Inferior parietal cortex (tissue), 1 donor: ENCODE results near the gene PRKCA.

Experiments used
- DNase-seq: peaks from one replicate; pipeline ENCODE4 v3.0.0-alpha.2; 2016; ENCODE audit errors: extremely low spot score

The PRKCA gene

DNA sequence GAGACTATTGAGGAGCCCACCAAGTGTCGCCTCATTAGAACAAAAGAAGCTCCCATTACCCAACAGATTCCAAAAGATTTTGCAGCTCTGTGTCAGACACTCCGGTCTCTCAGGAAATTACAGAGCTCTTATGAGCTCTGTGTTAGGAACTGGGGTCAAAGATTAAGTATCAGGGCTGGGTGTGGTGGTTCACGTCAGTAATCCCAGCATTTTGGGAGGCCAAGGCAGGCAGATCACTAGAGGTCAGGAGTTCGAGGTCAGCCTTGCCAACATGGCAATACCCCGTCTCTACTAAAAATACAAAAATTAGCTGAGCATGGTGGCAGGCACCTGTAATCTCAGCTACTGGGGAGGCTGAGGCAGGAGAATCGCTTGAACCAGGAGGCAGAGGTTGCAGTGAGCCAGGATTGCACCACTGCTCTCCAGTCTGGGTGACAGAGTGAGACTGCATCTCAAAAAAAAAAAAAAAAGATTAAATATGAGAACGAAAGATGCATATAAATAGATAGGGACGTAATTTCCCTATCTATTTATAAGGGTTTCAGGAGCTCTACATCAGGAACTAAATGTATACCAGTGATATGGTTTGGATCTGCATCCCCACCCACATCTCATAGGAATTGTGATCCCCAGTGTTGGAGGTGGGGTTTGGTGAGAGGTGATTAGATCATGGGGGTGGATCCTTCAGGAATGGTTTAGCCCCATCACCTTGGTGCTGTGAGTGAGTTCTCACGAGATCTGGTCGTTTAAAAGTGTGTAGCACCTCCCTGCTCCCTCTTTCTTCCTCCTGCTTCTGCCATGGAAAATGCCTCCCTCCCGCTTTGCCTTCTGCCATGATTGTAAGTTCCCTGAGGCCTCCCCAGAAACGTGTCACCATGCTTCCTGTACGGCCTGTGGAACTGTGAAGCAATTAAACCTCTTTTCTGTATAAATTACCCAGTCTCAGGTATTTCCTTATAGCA lies 111.4 kb downstream of the PRKCA start:
- DNase-seq = no peak

DNA sequence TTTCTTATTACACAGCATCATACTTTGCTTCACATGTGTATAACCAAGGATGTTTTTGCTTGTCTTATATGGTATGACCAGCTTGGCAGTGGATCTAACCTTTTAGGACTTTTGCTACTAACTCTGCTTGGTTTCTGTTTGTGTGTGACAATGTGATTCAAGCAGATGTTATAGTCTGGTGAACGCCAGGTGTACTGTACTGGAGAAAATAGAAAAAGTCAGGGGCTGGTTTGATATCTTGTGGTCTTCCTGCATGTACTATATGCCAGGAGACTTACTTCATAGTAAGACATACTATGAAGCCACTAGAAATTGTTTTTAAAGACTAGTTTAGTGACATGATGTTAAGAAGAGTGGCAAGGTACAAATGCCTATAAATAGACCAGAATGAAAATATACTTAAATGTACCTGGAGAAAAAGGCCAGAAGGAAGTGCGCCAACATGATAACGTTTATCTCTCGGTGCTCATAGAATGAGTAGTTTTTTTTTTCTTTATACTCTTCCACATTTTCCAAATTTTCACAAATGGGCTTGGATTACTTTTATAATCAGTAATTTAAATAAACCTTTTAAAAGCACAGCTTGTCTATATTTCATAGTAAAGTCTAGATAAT lies 112.3 kb downstream of the PRKCA start:
- DNase-seq = no peak

- DNase-seq = no peak
Measured at GRCh38 chr17:66415366-66416206, 113.2 kb downstream of the PRKCA start.

DNA sequence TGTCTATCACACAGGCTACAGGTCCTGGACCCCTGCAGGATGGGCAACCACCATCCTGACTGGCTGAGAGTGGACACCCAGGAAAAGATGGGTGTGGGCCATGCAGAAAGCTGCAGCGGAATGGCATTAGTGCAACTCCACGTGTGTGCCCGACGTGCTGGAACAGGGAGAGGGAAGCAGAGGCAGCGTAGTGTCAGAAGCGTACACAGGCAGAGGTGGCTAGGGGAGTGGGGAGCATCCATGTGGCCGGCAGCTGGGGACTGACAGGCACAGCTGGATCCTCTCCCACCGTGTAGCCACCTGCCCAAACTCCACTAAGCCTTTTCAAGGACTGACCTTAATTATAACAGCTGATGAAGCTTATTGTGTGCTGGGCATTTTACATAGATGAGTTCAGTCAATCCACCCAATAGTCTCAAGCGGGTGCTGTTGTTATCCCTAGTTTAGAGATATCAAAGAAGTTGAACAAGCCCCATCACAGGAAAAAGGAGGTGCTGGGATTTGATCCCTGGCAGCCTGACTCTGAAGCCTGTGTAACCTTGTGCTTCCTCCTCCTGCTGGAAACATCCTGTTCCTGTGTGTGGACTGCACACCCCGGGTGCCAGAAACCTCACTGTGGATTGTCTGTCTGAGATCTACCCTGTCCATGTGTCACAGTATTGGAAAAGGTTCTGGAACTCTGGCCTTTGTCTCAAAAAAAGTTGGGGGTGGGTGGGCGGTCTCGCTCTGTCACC lies 114.0 kb downstream of the PRKCA start:
- no peak for DNase-seq

DNA sequence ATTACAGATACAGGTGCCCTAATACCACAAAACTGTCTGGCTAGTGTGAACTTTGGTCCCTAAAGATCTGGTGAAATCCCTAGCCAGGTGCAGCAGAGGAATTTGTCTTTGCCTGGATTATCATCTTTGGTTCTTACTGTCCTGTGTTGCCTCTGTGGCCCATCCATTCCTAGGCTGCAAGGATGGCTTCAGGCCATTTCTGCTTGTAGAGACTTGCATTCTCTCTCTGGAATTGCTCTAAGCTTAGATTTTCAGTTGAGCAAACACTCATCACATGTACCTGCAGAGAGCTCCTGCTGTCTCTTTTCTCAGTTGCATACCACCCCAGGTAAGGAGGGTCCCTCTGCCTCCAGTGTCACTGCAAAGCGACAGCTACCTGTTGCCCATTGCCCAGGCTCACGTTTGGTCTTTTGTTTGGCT lies 114.9 kb downstream of the PRKCA start:
- no peak for DNase-seq

DNA sequence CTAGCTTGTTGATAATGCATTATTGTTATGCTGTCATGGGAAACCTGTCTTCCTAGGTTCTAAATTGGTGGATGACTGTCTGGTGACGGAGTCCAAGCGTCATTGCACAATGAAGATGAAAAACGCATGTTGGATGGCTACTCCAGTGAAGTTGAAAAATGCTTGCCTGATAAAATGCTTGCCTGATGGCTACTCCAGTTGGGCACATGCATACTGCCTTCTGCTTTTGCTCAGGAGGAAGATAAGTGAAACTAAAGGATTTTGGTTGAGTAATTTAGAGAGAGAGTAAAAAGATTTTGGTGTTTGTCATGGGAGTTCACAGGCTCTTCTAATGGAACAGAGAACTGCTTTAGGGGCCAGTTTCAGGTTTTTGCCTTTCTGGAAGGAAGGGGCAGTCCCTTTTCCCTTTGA lies 118.6 kb downstream of the PRKCA start:
- DNase-seq = no peak

- no peak for DNase-seq
Measured at GRCh38 chr17:66422186-66422585, 119.8 kb downstream of the PRKCA start.

- DNase-seq = no peak
Measured at GRCh38 chr17:66423056-66423955, 120.9 kb downstream of the PRKCA start.

GRCh38 chr17:66425756-66426396 lies 123.5 kb downstream of the PRKCA start:
- no peak for DNase-seq

GRCh38 chr17:66426397-66427033 lies 124.1 kb downstream of the PRKCA start:
- no peak for DNase-seq

DNA sequence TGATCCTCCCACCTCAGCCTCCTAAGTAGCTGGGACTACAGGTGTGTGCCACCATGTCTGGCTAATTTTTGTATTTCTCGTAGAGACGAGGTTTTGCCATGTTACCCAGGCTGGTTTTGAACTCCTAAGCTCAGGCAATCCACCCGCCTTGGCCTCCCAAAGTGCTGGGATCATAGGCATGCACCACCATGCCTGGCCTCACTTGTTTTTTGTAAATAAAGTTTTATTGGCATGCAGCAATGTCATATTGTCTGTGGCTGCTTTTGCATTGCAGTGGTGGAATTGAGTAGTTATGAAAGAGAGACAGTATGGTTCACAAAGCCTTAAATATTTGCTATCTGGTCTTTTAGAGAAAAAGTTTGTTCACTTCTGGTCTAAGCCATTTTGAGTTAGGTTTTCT lies 124.7 kb downstream of the PRKCA start:
- no peak for DNase-seq

DNA sequence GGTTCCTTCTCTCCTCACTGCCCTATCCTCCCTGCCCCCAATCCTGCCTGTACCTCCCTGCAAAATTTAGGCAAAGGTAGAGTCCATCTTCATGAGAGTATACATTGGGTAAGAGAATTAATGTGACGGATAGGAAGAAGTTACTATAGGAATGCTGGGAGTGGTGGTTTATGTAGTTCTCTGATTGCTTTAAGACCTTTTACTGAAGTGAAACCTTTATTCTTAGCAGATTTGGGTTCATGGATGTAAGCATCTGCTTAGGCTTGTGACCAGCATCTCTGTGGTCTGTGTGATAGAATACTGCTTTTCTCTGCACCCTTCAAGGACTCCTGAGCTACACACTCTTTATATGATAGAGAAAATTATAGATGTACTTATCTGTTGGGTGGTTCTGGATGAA lies 127.3 kb downstream of the PRKCA start:
- no peak for DNase-seq

DNA sequence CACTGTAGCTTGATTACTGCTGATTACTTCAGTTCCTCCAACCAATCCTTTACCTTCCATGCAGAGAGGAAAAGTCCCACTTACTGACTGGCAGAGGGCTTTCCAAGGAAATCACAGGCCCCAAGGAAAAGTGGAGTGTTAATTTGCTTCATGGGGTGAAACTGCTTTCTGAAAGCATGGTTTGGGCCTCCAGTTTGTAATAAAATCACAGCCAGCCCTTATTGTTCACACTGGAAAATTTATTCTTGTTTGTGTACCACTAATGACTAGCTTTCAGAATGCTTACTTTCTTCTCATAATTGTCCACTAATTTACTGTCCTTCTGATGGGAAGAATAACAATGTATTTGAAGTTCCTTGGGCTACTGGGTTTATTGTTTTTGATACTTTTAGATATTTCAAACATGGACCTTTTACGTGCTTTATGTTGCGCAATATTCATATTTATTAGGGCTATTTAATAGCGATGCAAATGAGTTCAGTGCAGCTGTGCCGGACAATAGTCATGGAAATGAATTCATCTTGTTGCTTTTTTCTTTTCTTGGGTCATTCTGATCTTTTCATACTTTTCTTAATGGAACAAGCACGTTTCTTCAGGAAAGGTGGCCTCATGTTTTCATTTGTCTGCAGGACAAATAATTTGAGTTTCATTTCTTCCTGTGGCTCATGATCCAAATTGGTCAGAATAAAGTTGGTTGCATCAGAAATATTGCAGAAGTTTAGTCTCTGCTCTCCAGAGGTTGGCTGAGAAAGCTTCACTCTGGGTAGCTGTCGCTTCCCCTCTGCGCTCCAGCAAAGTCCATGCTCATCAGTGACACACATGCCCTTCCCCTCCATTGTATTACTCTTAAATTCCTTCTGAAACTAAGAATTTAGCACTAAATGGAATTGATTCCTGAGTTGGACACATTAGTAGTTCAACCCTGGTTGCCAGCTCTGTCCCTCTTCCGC lies 128.7 kb downstream of the PRKCA start:
- DNase-seq = no peak

- DNase-seq = no peak
Measured at GRCh38 chr17:66431910-66432309, 129.5 kb downstream of the PRKCA start.

DNA sequence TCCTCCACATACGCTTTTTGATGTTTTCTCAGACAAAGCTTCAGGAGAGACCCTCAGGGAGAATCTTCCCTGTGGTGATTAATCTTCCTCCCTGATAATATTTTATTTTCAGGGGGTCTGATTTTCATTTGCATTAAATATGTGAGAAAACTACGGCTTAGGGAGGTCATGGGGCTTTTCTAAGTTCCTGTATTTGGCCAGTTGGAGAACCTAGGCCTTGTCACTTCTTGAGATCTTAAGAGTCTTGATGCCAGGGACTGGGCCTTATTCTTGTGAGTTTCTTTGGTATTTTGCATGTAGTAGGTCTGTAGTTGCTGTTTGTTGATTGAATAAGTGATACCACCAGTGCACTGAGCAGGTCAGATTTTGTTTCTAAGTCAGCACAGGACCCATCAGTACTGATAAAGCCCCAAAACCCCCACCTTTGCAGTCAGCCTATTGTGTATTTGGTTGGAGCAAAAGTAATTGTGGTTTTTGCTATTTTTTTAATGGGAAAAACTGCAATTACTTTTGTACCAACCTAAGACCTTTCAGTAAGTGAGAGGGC lies 130.1 kb downstream of the PRKCA start:
- no peak for DNase-seq

DNA sequence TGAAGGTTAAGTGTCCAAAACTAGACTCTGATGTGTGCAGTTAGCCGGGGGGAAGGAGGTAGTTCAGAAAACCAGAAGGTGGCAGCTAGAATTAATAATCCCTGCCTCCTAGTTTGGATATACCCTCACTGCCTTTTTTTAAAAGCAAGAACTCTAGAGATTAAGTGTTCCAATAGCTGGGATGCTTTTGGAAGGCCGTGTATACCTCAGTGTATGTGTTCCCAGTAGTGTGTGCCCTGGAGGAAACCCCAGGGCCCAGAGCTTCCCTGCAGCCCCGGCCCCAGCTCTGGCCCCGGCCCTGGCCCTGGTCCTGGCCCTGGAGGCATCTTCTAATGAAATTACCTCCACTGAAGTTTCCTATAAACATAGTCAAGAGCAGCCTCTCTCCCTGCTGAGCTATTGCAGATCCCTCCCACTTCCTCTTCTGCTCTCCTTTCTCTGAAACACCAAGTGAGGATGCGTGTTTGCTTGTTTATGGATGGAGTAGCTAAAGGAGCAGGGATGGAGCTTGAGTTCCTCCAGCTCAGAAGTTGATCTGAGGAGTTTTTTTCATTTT lies 130.7 kb downstream of the PRKCA start:
- no peak for DNase-seq

DNA sequence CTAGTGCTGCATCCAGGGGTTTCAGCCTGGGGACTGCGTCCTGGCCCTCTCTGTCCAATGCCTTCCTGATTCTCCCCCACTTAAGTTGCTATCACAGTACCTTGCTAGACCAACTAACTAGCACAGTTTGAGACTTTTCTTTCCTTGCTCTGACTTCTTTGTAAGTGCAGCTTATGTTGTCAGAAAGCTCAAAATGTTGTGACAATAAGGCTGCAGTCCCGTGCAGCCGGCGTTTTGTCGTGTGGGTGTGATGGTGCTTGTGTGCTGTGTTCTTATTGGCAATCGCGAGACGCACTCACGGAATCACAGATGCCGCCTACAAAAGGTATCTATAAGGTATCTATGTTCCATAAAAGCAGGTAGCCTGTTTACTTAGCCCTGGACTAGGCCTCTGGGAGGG lies 132.8 kb downstream of the PRKCA start:
- DNase-seq = no peak

DNA sequence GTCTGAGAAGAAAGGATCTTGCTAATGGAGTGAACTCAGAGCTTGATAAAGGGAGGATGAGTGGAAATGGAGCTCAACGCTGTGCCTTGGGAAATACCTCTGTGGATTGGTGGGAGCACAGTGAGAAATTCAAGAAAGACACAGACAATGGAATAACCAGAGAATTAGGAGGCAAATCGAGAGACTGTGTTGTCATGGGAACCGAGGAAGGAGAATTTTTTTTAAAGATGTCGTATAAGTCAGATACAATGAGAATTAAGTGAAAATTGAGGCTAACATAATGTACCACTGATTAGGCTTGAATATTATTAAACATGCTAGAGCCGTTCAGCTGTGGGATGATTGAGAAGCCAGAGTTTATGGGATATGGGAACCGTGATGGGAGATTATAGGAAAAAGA lies 134.2 kb downstream of the PRKCA start:
- DNase-seq = no peak
